Measurements from ENCODE around the gene CDKL2. TPM values are rescaled to one million over a fixed set of nuclear protein-coding genes. Genes with fewer than 3 reads are reported as not detected.
"Not testable (repeated sequence)": the region's sequence is repeated elsewhere in the genome, so short reads cannot be mapped to it uniquely, and the experiment has no call there.

The CDKL2 gene
- total RNA-seq, 1 donor from 2014 or later: 0.57 TPM

GRCh38 chr4:75664604-75665003 lies 34.3 kb upstream of the CDKL2 start:
- H3K9me3 Mint-ChIP-seq; H3K27ac Mint-ChIP-seq; H3K27me3 Mint-ChIP-seq (ENCODE audit: low read depth); H3K4me3 Mint-ChIP-seq (ENCODE audit: low read depth); intact Hi-C loops (cut with micrococcal nuclease); DNase-seq (ENCODE audit: low spot score): not testable (repeated sequence)
- Mint-ChIP-seq H3K36me3 (ENCODE audit: low read depth) (peaks cover 49% of the 10 kb centered on the region), H3K4me1 (ENCODE audit: low read depth) (peaks cover 57% of the 10 kb centered on the region)

DNA sequence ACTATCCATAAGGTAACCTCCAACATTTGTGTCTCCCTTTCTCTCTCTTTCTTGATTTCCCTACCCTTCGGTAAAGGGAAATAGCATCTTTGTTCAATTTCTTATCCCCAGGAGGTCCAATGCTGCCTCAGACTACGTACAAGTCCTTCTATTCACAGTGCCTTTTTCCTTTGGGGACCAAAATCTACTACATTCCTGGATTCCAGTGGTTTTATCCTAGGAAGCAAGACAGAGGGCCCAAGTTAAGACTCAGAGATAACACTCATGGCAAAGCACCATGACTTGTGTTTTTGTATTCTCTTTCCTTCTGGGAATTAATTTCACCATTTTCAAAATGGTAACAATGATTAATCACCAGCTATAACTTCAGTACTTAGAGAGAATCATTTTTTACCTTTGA lies 32.3 kb upstream of the CDKL2 start:
- H3K27ac Mint-ChIP-seq: no peak overlapping the region
- H3K4me3 Mint-ChIP-seq (ENCODE audit: low read depth): no peak overlapping the region
- DNase-seq (ENCODE audit: low spot score): no peak
- peaks cover 50% of the 10 kb centered on the region for H3K4me1 Mint-ChIP-seq (ENCODE audit: low read depth)
- peaks cover 64% of the 10 kb centered on the region for H3K36me3 Mint-ChIP-seq (ENCODE audit: low read depth)
- H3K9me3 Mint-ChIP-seq: no peaks in the 10 kb centered on the region
- intact Hi-C loops (cut with micrococcal nuclease): no loop called here
- no peaks in the 10 kb centered on the region for H3K27me3 Mint-ChIP-seq (ENCODE audit: low read depth)

GRCh38 chr4:75660491-75660890 lies 30.2 kb upstream of the CDKL2 start:
- H3K9me3 Mint-ChIP-seq: no peaks in the 10 kb centered on the region
- H3K4me1 Mint-ChIP-seq (ENCODE audit: low read depth): peaks cover 49% of the 10 kb centered on the region
- H3K27ac Mint-ChIP-seq: peak overlapping the region; percentile 17
- H3K4me3 Mint-ChIP-seq (ENCODE audit: low read depth): no peak overlapping the region
- no peaks in the 10 kb centered on the region for H3K27me3 Mint-ChIP-seq (ENCODE audit: low read depth)
- H3K36me3 Mint-ChIP-seq (ENCODE audit: low read depth): peaks cover 73% of the 10 kb centered on the region
- intact Hi-C loops (cut with micrococcal nuclease): no loop called here
- no peak for DNase-seq (ENCODE audit: low spot score)

DNA sequence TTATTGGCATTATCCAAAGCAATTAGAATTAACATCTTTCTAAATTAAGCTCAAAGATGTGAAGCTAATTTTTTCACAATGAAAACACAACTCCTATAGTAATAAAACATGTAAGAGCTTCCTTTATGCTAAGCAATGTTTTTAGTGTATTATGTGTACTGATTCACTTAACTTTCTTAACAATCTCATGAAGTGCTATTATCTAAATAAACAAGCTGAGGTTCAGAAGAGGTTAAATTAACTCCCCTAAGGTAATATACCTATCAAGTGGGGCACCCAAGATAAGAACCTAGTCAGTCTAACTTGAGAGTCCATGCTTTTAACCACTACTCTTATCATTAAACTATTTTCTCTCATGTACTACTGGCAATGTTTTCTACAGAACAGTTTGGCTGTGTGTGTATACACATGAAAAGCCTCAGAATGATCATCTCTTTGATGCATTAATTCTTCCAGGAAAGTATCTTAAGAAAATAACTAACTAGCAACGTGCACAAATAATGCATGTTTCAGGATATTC lies 29.2 kb upstream of the CDKL2 start:
- Mint-ChIP-seq H3K4me1 (ENCODE audit: low read depth) (peaks cover 53% of the 10 kb centered on the region), H3K27ac (no peak overlapping the region), H3K27me3 (ENCODE audit: low read depth) (no peaks in the 10 kb centered on the region), H3K9me3 (no peaks in the 10 kb centered on the region), H3K36me3 (ENCODE audit: low read depth) (peaks cover 79% of the 10 kb centered on the region), H3K4me3 (ENCODE audit: low read depth) (no peak overlapping the region)
- intact Hi-C loops (cut with micrococcal nuclease): no loop called here
- DNase-seq (ENCODE audit: low spot score): no peak

GRCh38 chr4:75658876-75659275 lies 28.5 kb upstream of the CDKL2 start:
- intact Hi-C loops (cut with micrococcal nuclease): no loop called here
- Mint-ChIP-seq H3K4me1 (ENCODE audit: low read depth) (peaks cover 60% of the 10 kb centered on the region), H3K9me3 (no peaks in the 10 kb centered on the region), H3K27me3 (ENCODE audit: low read depth) (no peaks in the 10 kb centered on the region), H3K27ac (no peak overlapping the region), H3K36me3 (ENCODE audit: low read depth) (peaks cover 85% of the 10 kb centered on the region), H3K4me3 (ENCODE audit: low read depth) (no peak overlapping the region)
- no peak for DNase-seq (ENCODE audit: low spot score)

DNA sequence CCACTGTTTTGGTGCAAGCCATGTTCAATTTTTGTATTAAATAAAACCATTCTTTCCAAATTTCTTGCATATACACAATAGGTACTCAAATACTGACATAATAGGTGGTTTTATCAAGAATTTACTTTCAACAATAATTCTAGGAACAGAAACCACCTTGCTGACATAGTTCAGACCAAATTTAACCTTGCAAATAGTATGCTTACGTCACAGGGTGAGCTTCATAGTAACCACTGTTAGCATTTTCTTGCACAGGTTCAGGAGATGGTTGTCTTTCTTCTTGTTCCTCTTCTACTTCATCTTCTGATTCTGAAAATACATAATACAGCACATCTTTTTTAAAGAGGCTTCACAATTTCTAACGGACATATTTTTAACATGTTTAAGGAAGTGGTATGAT lies 25.2 kb upstream of the CDKL2 start:
- Mint-ChIP-seq H3K4me3 (ENCODE audit: low read depth) (peak overlapping the region; percentile 30), H3K4me1 (ENCODE audit: low read depth) (peaks cover 60% of the 10 kb centered on the region), H3K36me3 (ENCODE audit: low read depth) (peaks cover 76% of the 10 kb centered on the region), H3K9me3 (no peaks in the 10 kb centered on the region), H3K27ac (peak overlapping the region; percentile 83), H3K27me3 (ENCODE audit: low read depth) (no peaks in the 10 kb centered on the region)
- DNase-seq (ENCODE audit: low spot score): no peak
- intact Hi-C loops (cut with micrococcal nuclease): loop anchor here (1.0 to 2.0 kb wide), 4 partner anchors 18 to 69 kb away; partner anchors contain the start of genes CDKL2, G3BP2 and USO1

DNA sequence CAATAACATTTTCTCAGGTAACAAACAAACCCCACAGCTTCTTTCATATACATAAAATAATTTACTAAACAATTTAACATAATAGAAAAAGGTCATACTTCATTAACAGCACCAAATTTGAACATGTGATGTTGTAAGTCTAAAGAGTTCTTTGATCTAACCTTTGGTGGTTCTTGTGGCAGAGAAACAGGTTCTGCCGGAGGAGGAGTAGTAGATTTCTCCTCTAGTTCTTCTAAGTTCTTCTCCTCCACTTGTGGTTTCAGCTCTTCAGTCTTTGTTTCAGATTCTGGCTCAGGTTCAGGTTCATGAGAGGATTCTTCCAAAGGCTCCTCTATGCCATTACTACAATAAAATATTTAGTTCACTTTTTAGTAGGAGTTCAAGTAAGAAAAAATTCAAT lies 24.6 kb upstream of the CDKL2 start:
- intact Hi-C loops (cut with micrococcal nuclease): loop anchor here (1.0 to 2.0 kb wide), 4 partner anchors 18 to 69 kb away; partner anchors contain the start of genes CDKL2, G3BP2 and USO1
- H3K9me3 Mint-ChIP-seq: no peaks in the 10 kb centered on the region
- peak overlapping the region; percentile 89 for H3K27ac Mint-ChIP-seq
- H3K36me3 Mint-ChIP-seq (ENCODE audit: low read depth): peaks cover 75% of the 10 kb centered on the region
- H3K27me3 Mint-ChIP-seq (ENCODE audit: low read depth): no peaks in the 10 kb centered on the region
- DNase-seq (ENCODE audit: low spot score): no peak
- H3K4me3 Mint-ChIP-seq (ENCODE audit: low read depth): peak overlapping the region; percentile 64
- peaks cover 56% of the 10 kb centered on the region for H3K4me1 Mint-ChIP-seq (ENCODE audit: low read depth)

GRCh38 chr4:75653845-75654503 lies 23.6 kb upstream of the CDKL2 start:
- peaks cover 72% of the 10 kb centered on the region for H3K36me3 Mint-ChIP-seq (ENCODE audit: low read depth)
- peak overlapping the region; percentile 64 for H3K4me3 Mint-ChIP-seq (ENCODE audit: low read depth)
- intact Hi-C loops (cut with micrococcal nuclease): loop anchor here (2.0 kb wide), 1 partner anchor 23 kb away; the partner anchor contains the start of gene CDKL2
- H3K4me1 Mint-ChIP-seq (ENCODE audit: low read depth): peaks cover 53% of the 10 kb centered on the region
- DNase-seq (ENCODE audit: low spot score): no peak
- no peaks in the 10 kb centered on the region for H3K9me3 Mint-ChIP-seq
- H3K27me3 Mint-ChIP-seq (ENCODE audit: low read depth): no peaks in the 10 kb centered on the region
- peak overlapping the region; percentile 89 for H3K27ac Mint-ChIP-seq

DNA sequence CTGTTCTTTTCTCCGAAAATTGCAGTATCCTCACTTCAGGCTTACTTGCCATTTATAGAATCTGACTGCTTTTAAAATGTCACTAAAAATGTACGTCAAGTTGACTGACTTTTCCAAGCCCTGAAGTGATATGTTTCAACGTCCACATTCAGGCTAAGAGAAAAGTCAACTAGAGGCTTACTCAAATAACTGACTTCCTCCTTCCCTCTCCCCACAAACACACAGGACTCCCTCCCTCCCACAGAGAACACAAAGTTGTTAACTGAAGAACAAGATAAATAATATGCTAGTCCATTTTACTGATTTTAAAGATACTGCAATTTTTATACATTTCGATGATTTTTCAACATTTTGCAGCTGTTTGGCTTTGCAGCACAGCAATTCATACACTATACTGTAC lies 13.8 kb upstream of the CDKL2 start:
- Mint-ChIP-seq H3K4me3 (ENCODE audit: low read depth) (no peak overlapping the region), H3K36me3 (ENCODE audit: low read depth) (peaks cover 79% of the 10 kb centered on the region), H3K9me3 (no peaks in the 10 kb centered on the region), H3K27ac (no peak overlapping the region), H3K27me3 (ENCODE audit: low read depth) (no peaks in the 10 kb centered on the region), H3K4me1 (ENCODE audit: low read depth) (peaks cover 15% of the 10 kb centered on the region)
- intact Hi-C loops (cut with micrococcal nuclease): no loop called here
- no peak for DNase-seq (ENCODE audit: low spot score)

DNA sequence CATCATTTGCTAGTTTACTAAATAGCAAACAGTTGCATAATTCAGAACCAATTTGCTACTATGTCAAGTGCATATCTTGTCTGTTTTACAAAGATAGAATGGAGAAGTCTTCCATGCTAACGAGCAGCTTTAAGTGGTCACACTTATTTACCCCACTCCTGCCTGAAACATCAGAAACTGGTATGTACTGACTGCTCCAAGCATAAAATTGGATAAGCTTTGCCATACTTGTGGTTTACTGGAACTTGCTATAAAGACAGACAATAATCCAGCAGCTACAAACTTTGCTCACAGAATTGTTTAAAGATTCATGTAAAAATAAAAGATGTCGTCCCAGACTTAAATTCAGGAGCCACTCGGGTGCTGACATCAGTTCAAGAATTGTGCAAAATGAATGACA lies 13.3 kb upstream of the CDKL2 start:
- Mint-ChIP-seq H3K36me3 (ENCODE audit: low read depth) (peaks cover 75% of the 10 kb centered on the region), H3K27me3 (ENCODE audit: low read depth) (no peaks in the 10 kb centered on the region), H3K27ac (no peak overlapping the region), H3K4me1 (ENCODE audit: low read depth) (peaks cover 13% of the 10 kb centered on the region), H3K4me3 (ENCODE audit: low read depth) (no peak overlapping the region), H3K9me3 (no peaks in the 10 kb centered on the region)
- intact Hi-C loops (cut with micrococcal nuclease): no loop called here
- DNase-seq (ENCODE audit: low spot score): no peak

DNA sequence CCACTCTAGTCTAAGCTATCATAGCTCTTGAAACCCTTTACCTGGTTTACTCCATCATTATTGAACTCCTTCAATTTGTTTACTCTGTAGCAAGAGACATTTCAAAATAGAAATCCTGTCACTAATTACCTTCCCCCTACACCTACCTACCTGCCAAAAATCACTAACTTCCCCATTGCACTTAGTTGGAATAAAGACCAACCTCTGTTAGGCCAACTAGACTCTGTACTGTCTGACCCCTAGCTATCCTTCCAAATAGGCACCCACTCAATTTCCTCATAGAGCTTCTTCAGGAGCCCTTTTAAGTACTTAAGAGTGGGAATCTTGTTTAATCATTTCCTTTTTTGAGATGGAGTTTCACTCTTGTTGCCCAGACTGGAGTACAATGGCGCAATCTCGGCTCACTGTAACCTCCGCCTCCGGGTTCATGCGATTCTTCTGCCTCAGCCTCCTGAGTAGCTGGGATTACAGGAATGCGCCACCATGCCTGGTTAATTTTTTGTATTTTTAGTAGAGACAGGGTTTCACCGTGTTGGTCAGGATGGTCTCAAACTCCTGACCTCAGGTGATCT lies 8.9 kb upstream of the CDKL2 start:
- Mint-ChIP-seq H3K4me3 (ENCODE audit: low read depth) (no peak overlapping the region), H3K9me3 (no peaks in the 10 kb centered on the region), H3K27ac (peak overlapping the region; percentile 1), H3K4me1 (ENCODE audit: low read depth) (peaks cover 12% of the 10 kb centered on the region), H3K36me3 (ENCODE audit: low read depth) (peaks cover 32% of the 10 kb centered on the region), H3K27me3 (ENCODE audit: low read depth) (peaks cover 7% of the 10 kb centered on the region)
- intact Hi-C loops (cut with micrococcal nuclease): no loop called here
- DNase-seq (ENCODE audit: low spot score): no peak

DNA sequence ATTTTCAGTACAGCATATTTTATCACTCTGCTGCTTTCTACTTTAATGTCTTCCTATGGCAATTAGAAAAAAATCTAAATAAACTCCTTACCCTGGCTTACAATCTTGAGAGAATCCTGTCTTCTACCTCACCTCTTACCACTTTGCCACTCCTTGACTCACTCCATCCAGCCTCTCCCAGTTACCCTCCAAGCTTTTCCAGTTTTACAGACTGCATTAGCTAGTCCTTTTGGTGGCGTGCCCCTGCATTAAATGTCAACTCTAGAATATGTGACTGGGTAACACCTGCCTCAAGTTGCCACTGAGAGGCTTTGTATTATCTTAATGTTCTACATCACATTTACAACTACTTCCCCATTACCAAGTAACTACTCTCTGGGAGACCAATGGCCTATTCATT lies 7.5 kb upstream of the CDKL2 start:
- H3K4me3 Mint-ChIP-seq (ENCODE audit: low read depth): no peak overlapping the region
- no peak for DNase-seq (ENCODE audit: low spot score)
- peaks cover 9% of the 10 kb centered on the region for H3K4me1 Mint-ChIP-seq (ENCODE audit: low read depth)

DNA sequence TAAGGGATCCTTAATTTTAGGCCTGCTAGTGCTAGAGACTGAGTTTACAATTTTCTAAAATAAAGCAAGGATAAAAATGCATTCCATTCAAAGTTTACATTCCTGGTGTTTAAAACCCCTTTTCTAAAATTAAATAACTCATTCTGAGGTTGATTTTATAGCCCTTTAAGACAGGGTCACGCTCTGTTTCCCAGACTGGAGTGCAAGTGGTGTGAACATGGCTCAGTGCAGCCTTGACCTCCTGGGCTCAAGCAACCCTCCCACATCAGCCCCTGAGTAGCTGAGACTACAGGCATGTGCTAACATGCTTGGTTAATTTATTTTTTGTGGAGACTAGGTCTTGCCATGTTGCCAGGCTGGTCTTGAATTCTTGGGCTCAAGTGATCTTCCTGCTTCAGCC lies 6.8 kb upstream of the CDKL2 start:
- H3K36me3 Mint-ChIP-seq (ENCODE audit: low read depth): peaks cover 19% of the 10 kb centered on the region
- peaks cover 8% of the 10 kb centered on the region for H3K4me1 Mint-ChIP-seq (ENCODE audit: low read depth)
- intact Hi-C loops (cut with micrococcal nuclease): no loop called here
- DNase-seq (ENCODE audit: low spot score): no peak
- H3K27ac Mint-ChIP-seq: no peak overlapping the region
- no peaks in the 10 kb centered on the region for H3K9me3 Mint-ChIP-seq
- H3K27me3 Mint-ChIP-seq (ENCODE audit: low read depth): peaks cover 7% of the 10 kb centered on the region
- H3K4me3 Mint-ChIP-seq (ENCODE audit: low read depth): no peak overlapping the region

More for the DNA sequence above, 7.5 kb upstream of the CDKL2 start:
- intact Hi-C loops (cut with micrococcal nuclease): no loop called here
- no peak overlapping the region for H3K27ac Mint-ChIP-seq
- H3K27me3 Mint-ChIP-seq (ENCODE audit: low read depth): peaks cover 7% of the 10 kb centered on the region
- H3K36me3 Mint-ChIP-seq (ENCODE audit: low read depth): peaks cover 24% of the 10 kb centered on the region
- no peaks in the 10 kb centered on the region for H3K9me3 Mint-ChIP-seq

Measured in activated T-helper 2 cell treated with anti-CD3 and anti-CD28 coated beads, Interferon-gamma antibody, Interleukin-2, Interleukin-4, amounts not matched to agents 10 μg/mL and 5 μg/mL and 100 μg/mL, durations not matched to agents 14 hours and 24 hours and 36 hours (primary cell).